Testis (tissue), 2 donors: Measurements from ENCODE around the gene ITCH.

Source experiments
- POLR2A ChIP-seq: fragments of 450-650 bp; IDR thresholded peaks from one replicate; pipeline ENCODE4 v1.6.1; 2017; ENCODE audit warnings: antibody characterized with exemption, mild to moderate bottlenecking, moderate library complexity
- TF ChIP-seq, protein P1 (sequence below), 3 experiments: fragments of 450-650 bp in 2 of 3; fragments of 200-600 bp in 1 of 3; sonication (generic) in 1 of 3; IDR thresholded peaks; one replicate each; pipeline ENCODE4 v1.5.1; 2016 to 2019; ENCODE audit warnings: antibody characterized with exemption in 3 of 3, mild to moderate bottlenecking in 2 of 3, moderate library complexity in 1 of 3

DNA sequence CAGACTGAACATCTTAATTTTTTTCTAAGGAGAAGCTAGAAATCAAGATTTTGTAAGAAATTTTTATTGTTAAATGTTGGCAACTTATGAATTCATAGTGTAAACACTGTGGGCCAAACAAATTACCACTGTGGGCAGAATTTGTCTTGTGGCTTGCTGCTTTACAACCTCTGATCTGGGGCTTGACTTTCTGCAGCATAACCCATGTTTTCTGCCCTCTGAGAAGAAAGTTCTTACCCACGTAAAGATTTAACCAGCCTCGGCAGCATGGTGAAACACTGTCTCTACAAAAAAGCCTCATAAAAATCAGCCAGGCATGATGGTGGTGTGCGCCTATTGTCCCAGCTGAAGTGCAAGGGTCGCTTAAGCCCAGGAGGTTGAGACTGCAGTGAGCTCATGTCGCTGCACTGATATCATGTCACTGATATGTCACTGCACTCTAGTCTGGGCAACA lies 12.9 kb downstream of the ITCH start:
- TF ChIP-seq, protein P1, sequence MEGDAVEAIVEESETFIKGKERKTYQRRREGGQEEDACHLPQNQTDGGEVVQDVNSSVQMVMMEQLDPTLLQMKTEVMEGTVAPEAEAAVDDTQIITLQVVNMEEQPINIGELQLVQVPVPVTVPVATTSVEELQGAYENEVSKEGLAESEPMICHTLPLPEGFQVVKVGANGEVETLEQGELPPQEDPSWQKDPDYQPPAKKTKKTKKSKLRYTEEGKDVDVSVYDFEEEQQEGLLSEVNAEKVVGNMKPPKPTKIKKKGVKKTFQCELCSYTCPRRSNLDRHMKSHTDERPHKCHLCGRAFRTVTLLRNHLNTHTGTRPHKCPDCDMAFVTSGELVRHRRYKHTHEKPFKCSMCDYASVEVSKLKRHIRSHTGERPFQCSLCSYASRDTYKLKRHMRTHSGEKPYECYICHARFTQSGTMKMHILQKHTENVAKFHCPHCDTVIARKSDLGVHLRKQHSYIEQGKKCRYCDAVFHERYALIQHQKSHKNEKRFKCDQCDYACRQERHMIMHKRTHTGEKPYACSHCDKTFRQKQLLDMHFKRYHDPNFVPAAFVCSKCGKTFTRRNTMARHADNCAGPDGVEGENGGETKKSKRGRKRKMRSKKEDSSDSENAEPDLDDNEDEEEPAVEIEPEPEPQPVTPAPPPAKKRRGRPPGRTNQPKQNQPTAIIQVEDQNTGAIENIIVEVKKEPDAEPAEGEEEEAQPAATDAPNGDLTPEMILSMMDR (IDR thresholded peaks at IDR 0.05) = no peak
- TF ChIP-seq POLR2A = no peak
